ENCODE measurements around the gene CFD.

DNA sequence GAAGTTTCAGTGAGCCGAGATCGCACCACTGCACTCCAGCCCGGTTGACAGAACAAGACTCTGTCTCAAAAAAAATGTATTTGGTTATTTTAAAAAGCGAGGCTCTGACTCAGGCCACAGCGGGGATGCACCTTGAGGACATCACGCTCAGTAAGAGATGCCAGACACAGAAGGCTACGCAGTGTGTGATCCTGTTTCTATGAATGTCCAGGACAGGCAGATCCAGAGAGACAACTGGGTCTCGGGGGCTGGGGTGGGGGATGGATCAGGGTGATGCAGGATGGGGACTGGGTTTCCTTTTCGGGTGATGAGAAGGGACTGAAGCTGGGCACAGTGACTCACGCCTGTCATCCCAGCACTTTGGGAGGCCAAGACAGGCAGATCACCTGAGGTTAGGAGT lies 28.1 kb downstream of the CFD start:
- TF ChIP-seq, protein P1, sequence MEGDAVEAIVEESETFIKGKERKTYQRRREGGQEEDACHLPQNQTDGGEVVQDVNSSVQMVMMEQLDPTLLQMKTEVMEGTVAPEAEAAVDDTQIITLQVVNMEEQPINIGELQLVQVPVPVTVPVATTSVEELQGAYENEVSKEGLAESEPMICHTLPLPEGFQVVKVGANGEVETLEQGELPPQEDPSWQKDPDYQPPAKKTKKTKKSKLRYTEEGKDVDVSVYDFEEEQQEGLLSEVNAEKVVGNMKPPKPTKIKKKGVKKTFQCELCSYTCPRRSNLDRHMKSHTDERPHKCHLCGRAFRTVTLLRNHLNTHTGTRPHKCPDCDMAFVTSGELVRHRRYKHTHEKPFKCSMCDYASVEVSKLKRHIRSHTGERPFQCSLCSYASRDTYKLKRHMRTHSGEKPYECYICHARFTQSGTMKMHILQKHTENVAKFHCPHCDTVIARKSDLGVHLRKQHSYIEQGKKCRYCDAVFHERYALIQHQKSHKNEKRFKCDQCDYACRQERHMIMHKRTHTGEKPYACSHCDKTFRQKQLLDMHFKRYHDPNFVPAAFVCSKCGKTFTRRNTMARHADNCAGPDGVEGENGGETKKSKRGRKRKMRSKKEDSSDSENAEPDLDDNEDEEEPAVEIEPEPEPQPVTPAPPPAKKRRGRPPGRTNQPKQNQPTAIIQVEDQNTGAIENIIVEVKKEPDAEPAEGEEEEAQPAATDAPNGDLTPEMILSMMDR (IDR thresholded peaks at IDR 0.05), result no peak
- TF ChIP-seq POLR2A (IDR thresholded peaks at IDR 0.05), result no peak
